Right ventricle myocardium superior (tissue), 1 donor: ENCODE results near the gene ALG12. TPM values are rescaled to one million over a fixed set of nuclear protein-coding genes. Genes with fewer than 3 reads are reported as not detected.

ENCODE experiments used
- ATAC-seq: fragments of 200-7000 bp; cut with Tn5 transposase; one replicate; pipeline ENCODE4 v1.9.1; 2020; ENCODE audit warnings: mild to moderate bottlenecking; ENCODE audit not compliant: poor library complexity
- DNase-seq: peaks from one replicate; pipeline ENCODE4 v3.0.0-alpha.2; 2020
- intact Hi-C: fragments of 100-400 bp; cut with DNase I; formaldehyde crosslinking; loops from one replicate; pipeline ENCODE4 v1.11.2; 2022
- long read RNA-seq: library from polyadenylated mRNA; unstranded; transcript quantifications from one replicate; pipeline ENCODE4 v2.0.0, GENCODE V29; 2021
- total RNA-seq: library from RNA; stranded (reverse); fragmentation: NEBNext Ultra II Directional; extraction: Animal tissue kit (Norgen Biotek cat#: 25700); gene quantifications from one replicate; pipeline ENCODE4 v1.2.1, GENCODE V29; 2021
- donor health status: DM: no; HTN: yes; CAD: no; lungs with severe emphysema.

ALG12 gene
- total RNA-seq = 13.8 TPM
- long read RNA-seq, full-length matches to known transcripts = 25 of 45 reads
- long read RNA-seq, partial matches to known transcripts = 12 of 45 reads
- long read RNA-seq, other reads (novel, unspliced or antisense) = 8 of 45 reads

GRCh38 chr22:49917974-49918910 is at the start of gene ALG12, which contains the start of gene CRELD2:
Gene ALG12 (minus strand): TSS chr22:49918438. CDS start chr22:49913765, 4,673 bp downstream.
Gene CRELD2 (plus strand): TSS chr22:49918634. CDS start chr22:49918770, 136 bp downstream.
- intact Hi-C loops = loop anchor here (10.0 kb wide), 1 partner anchor 133 kb away; no protein-coding TSS in a partner anchor
- peak; percentile 97 for ATAC-seq
- peak; percentile 99 for DNase-seq

DNA sequence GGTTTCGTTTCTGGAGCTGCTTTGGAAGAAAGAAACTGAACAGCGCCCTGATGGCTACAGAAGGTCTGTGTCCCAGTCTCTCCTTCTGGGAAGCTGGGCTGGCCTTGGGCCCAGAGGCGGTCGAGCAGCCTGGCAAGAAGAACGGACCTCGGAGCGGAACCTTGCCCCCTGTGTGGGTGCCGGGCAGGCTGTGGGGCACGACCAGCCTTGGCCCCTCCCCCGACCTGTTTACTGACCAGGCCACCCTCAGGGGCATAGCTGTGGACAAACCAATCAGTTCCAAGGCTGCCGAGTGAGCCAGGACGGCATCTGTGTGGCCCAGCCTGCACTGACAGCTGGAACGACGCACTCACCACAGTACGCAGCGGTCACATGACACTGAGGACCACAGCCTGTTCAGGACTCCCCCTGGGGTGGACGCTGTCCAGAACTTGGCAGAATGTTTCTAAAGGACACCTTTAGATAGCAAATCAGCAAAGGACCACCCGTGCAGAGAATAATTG is 49.5 kb upstream of the ALG12 start:
- ATAC-seq = no peak
- intact Hi-C loops = no loop called here
- DNase-seq = peak; percentile 79

DNA sequence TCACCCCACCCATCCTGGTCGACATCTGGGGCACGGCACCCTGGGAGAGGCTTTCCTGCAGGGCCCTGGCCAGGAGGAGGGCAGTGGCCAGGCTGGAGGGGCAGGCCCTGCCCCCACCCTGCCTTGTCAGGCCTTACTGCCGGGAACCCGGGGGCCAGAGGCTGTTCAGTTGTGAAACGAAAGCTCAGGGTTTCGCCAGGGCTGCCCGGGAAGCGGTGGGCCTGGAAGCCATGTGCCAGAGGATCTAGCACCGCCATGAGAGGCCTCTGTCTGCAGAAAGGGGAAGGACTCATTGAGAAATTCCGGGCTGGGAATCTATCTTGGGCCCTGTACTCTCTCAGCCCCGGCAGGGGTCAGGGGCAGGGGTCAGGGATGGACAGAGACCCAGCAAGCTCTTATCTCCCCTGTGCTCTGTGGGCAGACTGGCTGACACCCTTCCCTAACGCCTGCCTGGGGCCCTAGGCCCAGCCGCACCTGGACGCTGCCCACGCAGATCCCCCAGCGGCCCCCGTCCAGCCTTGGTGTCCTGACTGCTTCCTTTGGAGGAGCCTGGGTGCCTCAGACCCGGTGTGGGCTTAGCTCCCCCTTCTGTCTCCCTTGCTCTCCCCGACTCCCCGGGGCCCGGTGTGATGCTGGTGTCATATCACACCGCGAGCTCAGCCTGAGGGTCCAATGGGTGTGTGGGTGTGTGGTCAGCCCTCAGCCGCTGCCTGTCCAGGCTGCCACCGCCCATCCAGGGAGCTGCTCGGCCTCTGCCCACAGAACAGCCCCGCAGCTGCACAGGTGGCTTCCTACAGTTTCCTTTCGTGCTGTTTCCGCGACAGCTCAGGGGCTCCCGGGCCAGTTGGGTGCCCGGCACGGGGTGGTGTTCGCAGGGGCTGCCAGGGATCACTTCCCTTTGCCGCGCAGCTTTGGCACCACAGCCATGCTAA is 48.8 kb upstream of the ALG12 start:
- intact Hi-C loops = no loop called here
- ATAC-seq (no peak), DNase-seq (peak; percentile 76)

- intact Hi-C loops = no loop called here
- peak; percentile 50 for DNase-seq
Measured at GRCh38 chr22:49966041-49966773, 48.0 kb upstream of the ALG12 start.

GRCh38 chr22:49965091-49966040 is 47.1 kb upstream of the ALG12 start:
- DNase-seq (peak; percentile 44), ATAC-seq (no peak)
- intact Hi-C loops = no loop called here

More at GRCh38 chr22:49966041-49966773, 48.0 kb upstream of the ALG12 start:
- ATAC-seq = no peak

DNA sequence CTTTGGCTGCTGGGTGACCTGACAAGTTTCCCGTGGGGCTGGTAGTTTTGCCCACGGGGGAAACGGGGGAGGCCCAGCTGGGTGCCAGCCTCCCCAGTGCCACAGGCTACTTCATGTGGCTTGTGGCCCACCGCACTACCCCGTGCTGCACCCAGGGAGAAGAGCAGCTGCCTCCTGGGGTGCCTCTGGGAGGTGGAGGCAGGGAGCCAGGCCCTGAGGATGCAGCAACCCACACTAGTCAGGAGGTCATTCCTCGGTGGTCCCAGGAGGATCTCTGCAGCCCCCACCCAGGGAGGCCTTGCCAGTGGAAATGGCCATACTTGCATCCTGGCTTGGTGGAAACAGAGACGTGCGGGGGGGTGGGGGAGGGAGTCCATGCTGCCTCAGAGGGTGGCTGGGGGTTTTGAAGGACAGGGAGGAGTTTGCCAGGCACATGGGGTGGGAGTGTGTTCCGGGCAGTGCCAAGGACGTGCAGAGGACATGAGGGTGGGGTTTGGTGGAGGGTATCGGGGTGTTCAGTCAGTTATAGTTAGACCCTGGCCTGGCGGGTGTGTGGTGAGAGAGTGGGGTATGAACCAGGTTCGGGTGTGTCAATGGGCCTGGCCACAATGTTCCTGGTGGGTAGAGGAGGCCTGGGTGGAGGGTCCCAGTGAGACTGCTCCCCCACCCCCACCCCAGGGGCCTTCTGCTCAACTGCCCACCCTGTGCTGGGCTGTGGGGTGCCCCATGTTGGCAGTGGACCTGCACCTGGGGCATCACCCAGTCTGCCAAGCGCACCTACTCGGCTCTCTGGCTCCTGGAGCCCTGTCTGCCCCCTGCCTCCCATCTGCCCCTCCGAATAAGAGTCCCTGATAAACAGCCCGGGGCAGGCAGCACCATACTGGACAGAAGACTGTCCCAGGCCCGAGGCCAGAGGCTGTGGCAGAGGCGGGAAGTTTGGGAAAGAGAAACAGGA is 46.2 kb upstream of the ALG12 start:
- intact Hi-C loops = no loop called here
- peak; percentile 46 for DNase-seq
- ATAC-seq = no peak

GRCh38 chr22:49963647-49964026 is 45.4 kb upstream of the ALG12 start:
- intact Hi-C loops = no loop called here
- no peak for ATAC-seq
- DNase-seq = peak; percentile 45

DNA sequence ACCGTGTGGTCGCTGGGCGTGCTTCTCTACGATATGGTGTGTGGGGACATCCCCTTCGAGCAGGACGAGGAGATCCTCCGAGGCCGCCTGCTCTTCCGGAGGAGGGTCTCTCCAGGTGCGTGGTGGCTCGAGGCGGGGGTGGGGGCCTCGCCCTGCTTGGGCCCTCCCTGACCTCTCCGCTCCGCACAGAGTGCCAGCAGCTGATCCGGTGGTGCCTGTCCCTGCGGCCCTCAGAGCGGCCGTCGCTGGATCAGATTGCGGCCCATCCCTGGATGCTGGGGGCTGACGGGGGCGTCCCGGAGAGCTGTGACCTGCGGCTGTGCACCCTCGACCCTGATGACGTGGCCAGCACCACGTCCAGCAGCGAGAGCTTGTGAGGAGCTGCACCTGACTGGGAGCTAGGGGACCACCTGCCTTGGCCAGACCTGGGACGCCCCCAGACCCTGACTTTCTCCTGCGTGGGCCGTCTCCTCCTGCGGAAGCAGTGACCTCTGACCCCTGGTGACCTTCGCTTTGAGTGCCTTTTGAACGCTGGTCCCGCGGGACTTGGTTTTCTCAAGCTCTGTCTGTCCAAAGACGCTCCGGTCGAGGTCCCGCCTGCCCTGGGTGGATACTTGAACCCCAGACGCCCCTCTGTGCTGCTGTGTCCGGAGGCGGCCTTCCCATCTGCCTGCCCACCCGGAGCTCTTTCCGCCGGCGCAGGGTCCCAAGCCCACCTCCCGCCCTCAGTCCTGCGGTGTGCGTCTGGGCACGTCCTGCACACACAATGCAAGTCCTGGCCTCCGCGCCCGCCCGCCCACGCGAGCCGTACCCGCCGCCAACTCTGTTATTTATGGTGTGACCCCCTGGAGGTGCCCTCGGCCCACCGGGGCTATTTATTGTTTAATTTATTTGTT is 44.8 kb upstream of the ALG12 start:
- intact Hi-C loops = no loop called here
- peak; percentile 54 for DNase-seq
- ATAC-seq = no peak

GRCh38 chr22:49962012-49962750 is 43.9 kb upstream of the ALG12 start:
- ATAC-seq (peak; percentile 56), DNase-seq (peak; percentile 91)
- intact Hi-C loops = no loop called here

DNA sequence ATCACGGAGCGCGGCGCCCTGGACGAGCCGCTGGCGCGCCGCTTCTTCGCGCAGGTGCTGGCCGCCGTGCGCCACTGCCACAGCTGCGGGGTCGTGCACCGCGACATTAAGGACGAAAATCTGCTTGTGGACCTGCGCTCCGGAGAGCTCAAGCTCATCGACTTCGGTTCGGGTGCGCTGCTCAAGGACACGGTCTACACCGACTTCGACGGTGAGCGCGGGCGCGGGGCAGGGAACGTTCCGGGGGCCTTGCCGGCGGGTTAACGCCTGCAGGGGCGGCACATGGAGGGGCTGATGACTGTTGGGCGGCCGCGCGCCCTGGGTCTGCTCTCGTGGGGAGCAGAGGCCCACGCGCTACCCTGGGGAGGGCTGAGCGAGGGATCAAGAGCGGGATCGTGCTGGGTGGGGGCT is 43.4 kb upstream of the ALG12 start:
- intact Hi-C loops = loop anchor here (2.0 kb wide), 1 partner anchor 27 kb away; no protein-coding TSS in a partner anchor
- ATAC-seq = no peak
- DNase-seq = peak; percentile 50

GRCh38 chr22:49961005-49961600 is 42.9 kb upstream of the ALG12 start:
- peak; percentile 65 for DNase-seq
- no peak for ATAC-seq
- intact Hi-C loops = loop anchor here (2.0 kb wide), 1 partner anchor 26 kb away; no protein-coding TSS in a partner anchor

GRCh38 chr22:49960159-49961004 is 42.1 kb upstream of the ALG12 start, which contains the start of gene PIM3:
Gene PIM3 (plus strand): TSS chr22:49960772. CDS start chr22:49960948, 176 bp downstream.
- ATAC-seq (peak; percentile 83), DNase-seq (peak; percentile 97)
- intact Hi-C loops = loop anchor here (2.0 kb wide), 1 partner anchor 26 kb away; no protein-coding TSS in a partner anchor

DNA sequence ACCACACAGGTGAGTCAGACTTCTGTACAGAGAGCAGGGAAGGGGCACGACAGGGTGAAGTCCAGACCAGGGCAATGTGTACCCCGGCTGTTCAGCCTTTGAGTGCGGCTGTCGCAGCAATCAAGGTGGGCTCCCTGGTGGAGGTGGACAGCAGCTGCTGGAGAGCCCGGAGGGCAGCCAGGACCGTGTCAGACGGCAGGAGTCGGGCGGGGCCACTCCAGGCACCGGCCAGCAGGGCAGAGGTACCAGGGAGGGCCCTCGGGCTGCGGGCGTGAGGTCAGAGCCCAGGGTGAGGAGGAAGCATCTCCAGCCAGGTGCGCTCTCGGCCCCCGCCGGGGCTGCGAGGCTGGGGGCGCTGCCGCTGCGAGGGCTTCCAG is 41.5 kb upstream of the ALG12 start:
- DNase-seq (no peak), ATAC-seq (peak; percentile 3)
- intact Hi-C loops = loop anchor here (2.0 kb wide), 1 partner anchor 25 kb away; no protein-coding TSS in a partner anchor
